Activated CD8-positive, alpha-beta T cell treated with anti-CD3 and anti-CD28 coated beads, Interleukin-2, amount 10 ng/mL, durations not matched to agents 7 days and 5 days (primary cell): ENCODE data around the gene ZBTB1. TPM values are rescaled to one million over a fixed set of nuclear protein-coding genes. Genes with fewer than 3 reads are reported as not detected.
"Not testable (repeated sequence)": the region's sequence is repeated elsewhere in the genome, so short reads cannot be mapped to it uniquely, and the experiment has no call there.

ENCODE experiments used
- ATAC-seq: fragments of 150-1000 bp; cut with Tn5 transposase; one replicate; pipeline ENCODE4 v1.10.0; 2021; ENCODE audit warnings: moderate library complexity
- CTCF ChIA-PET: fragments of 350-600 bp; sonication (Branson Sonifier 250); formaldehyde crosslinking; loops from one replicate; lab custom pipeline; 2021; ENCODE audit warnings: antibody characterized with exemption; lab: Charles Lee
- POLR2A ChIA-PET: fragments of 350-600 bp; sonication (Branson Sonifier 250); formaldehyde crosslinking; loops from one replicate; lab custom pipeline; 2021; ENCODE audit warnings: antibody characterized with exemption; lab: Charles Lee
- DNase-seq: peaks from one replicate; pipeline ENCODE4 v3.0.0-alpha.2; 2020
- H3K27ac Mint-ChIP-seq: one replicate; pipeline ENCODE4 v1.8.0; 2021; ENCODE audit warnings: mild to moderate bottlenecking, mixed read lengths
- H3K27me3 Mint-ChIP-seq: one replicate; pipeline ENCODE4 v1.8.0; 2021; ENCODE audit warnings: low read depth, mixed read lengths
- H3K36me3 Mint-ChIP-seq: one replicate; pipeline ENCODE4 v1.8.0; 2021; ENCODE audit warnings: low read depth, mixed read lengths
- H3K4me1 Mint-ChIP-seq: one replicate; pipeline ENCODE4 v1.8.0; 2021; ENCODE audit warnings: low read depth, mixed read lengths
- H3K4me3 Mint-ChIP-seq: one replicate; pipeline ENCODE4 v1.8.0; 2021; ENCODE audit warnings: mild to moderate bottlenecking, mixed read lengths
- H3K9me3 Mint-ChIP-seq: one replicate; pipeline ENCODE4 v1.8.0; 2022; ENCODE audit warnings: mixed read lengths; ENCODE audit not compliant: insufficient read depth
- total RNA-seq, 2 experiments: library from RNA; stranded (reverse); gene quantifications; one replicate each; pipeline ENCODE4 v1.2.3, GENCODE V29; 2021

ZBTB1 gene
- total RNA-seq, 2 experiments from 2014 or later: 58.3 to 61.7 TPM

DNA sequence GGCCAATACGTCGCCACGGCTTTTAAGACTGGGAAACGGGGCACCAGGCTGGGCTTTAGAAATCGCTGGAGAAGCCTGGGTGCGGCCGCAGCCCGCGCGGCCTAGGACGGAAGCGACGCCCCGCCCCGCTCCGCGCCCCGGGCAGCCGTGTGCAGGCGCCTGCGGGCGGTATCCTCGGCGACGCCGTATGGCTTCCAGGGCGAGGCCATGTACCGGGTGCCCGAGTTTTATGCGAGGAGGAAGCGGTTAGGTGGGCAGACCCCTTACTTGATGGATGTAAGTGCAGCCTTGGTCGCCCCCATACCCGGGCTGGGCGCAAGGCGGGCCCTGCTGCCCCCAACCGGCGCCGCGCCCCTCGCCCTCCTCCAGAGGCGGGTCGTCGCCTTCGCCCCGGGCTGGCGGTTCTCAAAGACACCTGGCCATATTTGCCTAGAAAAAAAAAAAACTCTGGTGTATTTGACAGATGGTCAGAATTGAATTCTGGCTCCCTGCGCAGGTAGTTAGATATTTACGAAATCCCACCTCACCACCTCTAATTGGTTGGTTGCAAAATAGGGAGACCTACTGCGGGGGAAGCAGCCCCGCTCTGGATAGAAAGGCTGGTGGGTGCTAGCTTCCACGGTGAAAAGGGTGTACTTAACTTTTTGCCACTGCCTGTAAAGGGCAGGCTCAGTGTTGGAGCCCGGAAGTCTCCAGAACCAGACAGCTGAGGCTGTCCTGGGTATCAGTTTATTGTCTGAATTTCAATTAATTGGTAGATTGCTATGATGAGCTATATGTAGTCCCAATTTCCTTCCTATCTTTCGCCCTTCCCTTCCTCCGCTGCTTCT lies 45.4 kb downstream of the ZBTB1 start, which contains the start of gene PPP1R36:
PPP1R36 (plus strand) TSS at position 171 of the 830 bp plus-strand sequence; CDS start at position 208, 37 bp downstream.
- peaks cover 14% of the 10 kb centered on the region for H3K4me1 Mint-ChIP-seq
- CTCF ChIA-PET: interaction anchor here (1.2 to 1.5 kb wide), 3 partner anchors 87 to 342 kb away, joined by 3 to 4 read pairs (median 3); no protein-coding TSS in a partner anchor
- DNase-seq: peak; percentile 55
- H3K9me3 Mint-ChIP-seq: no peaks in the 10 kb centered on the region
- POLR2A ChIA-PET: no interaction called here
- H3K36me3 Mint-ChIP-seq: no peaks in the 10 kb centered on the region
- peaks cover 40% of the 10 kb centered on the region for H3K27me3 Mint-ChIP-seq
- peak within 1 kb of the TSS; percentile 45 for H3K27ac Mint-ChIP-seq
- peak within 1 kb of the TSS; percentile 48 for H3K4me3 Mint-ChIP-seq
- ATAC-seq: peak; percentile 97

DNA sequence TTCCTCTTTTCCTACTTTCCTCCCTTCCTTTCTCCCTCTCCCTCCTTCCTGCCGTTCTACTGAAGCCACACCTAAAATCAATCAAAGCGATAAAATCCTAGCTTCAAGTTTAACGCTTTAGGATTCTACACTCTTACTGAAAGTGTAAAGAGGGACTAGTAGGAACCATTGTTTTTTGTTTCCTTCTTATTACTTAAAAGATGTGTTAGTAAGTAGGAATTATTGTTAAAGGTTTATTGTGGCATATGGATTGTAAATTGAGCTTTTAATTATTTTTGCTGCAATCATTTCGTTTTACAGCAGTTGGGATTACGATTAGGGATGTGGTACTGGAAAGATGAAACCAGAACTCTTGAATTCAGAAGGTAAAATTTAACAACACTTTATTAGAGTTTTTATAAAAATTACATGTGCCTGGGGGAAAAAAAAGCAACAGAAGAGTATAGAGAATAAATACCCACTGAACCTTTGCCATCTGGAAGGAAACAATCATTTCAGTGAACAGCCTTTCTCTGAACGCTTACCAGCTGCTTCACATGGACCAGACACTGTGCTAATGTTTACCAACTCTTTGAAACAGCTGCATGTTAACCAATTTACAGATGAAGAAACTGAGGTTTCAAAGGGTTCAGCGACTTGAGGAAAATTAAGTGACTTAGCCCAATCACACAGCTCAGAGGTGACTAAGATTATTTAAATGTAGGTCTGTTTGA lies 46.2 kb downstream of the ZBTB1 start:
- Mint-ChIP-seq H3K27ac (peak overlapping the region; percentile 45), H3K27me3 (peaks cover 46% of the 10 kb centered on the region), H3K9me3 (no peaks in the 10 kb centered on the region), H3K4me1 (peaks cover 14% of the 10 kb centered on the region), H3K36me3 (no peaks in the 10 kb centered on the region), H3K4me3 (peak overlapping the region; percentile 48)
- ChIA-PET CTCF (interaction anchor here (1.2 to 1.5 kb wide), 3 partner anchors 86 to 341 kb away, joined by 3 to 4 read pairs (median 3); no protein-coding TSS in a partner anchor), POLR2A (interaction anchor here (1.2 kb wide), 1 partner anchor 11 kb away, joined by 4 read pairs; the partner anchor contains the start of gene HSPA2)
- ATAC-seq (no peak), DNase-seq (no peak)

DNA sequence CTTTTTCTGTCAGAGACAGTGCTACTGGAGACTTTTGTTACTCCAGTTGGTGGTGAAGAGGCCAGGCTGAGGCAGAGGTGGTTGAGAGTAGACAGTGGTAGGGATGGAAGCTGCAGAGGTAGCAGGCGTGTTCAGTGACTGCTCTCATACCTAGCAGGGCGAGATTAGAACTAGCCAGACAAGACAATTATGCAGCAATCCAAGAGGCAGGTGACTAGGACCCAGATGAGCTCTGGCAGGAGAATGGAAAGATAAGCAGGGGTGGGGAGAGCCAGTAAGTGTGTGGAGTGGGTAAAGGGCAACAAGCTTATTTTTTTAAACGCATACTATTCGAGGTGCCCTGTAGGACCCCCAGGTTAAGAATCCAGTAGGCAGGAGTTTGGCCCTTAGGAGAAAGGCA lies 50.0 kb downstream of the ZBTB1 start:
- POLR2A ChIA-PET: no interaction called here
- Mint-ChIP-seq H3K9me3 (no peaks in the 10 kb centered on the region), H3K4me1 (peaks cover 8% of the 10 kb centered on the region), H3K36me3 (no peaks in the 10 kb centered on the region), H3K27me3 (peaks cover 37% of the 10 kb centered on the region), H3K4me3 (no peak overlapping the region), H3K27ac (no peak overlapping the region)
- CTCF ChIA-PET: interaction anchor here (1.4 to 2.1 kb wide), 3 partner anchors 12 to 44 kb away, joined by 3 to 7 read pairs (median 5); partner anchors contain the start of gene HSPA2
- DNase-seq (no peak), ATAC-seq (no peak)

DNA sequence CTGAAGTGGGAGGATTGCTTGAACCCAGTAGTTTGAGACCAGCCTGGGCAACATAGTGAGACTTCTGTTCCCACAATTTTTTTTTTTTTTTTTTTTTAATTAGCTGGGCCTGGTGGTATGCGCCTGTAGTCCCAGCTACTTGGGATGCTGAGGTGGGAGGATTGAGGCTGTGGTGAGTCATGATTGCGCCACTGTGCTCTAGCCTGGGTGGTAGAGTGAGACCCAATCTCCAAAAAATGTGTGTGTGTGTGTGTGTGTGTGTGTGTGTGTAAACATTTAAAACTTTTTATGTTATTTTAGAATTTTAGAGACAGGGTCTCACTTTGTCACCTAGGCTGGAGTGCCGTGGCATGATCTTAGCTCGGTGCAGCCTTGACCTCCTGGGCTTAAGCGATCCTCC lies 52.0 kb downstream of the ZBTB1 start:
- POLR2A ChIA-PET: interaction anchor here (0.6 kb wide), 1 partner anchor 67 kb away, joined by 3 read pairs; no protein-coding TSS in a partner anchor
- Mint-ChIP-seq H3K9me3 (no peaks in the 10 kb centered on the region), H3K27me3 (peaks cover 24% of the 10 kb centered on the region), H3K27ac (no peak overlapping the region), H3K36me3 (no peaks in the 10 kb centered on the region), H3K4me1 (peaks cover 13% of the 10 kb centered on the region), H3K4me3 (no peak overlapping the region)
- DNase-seq: no peak
- ATAC-seq: no peak
- CTCF ChIA-PET: no interaction called here

DNA sequence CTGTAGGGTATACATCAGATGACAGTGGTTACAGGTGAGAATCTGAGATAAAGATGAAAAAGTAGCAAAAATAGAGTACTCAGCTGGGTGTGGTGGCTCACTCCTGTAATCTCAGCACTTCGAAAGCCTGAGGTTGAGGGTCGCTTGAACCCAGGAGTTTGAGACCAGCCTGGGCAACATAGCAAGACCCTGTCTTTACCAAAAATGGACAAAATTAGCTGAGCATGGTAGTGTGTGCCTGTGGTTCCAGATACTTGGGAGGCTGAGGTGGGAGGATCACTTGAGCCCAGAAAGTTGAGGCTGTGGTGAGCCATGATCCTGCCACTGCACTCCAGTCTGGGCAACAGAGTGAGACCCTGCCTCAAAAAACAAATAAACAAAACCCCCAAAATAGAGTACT lies 53.6 kb downstream of the ZBTB1 start:
- H3K27ac Mint-ChIP-seq, POLR2A ChIA-PET, ATAC-seq, H3K9me3 Mint-ChIP-seq, H3K36me3 Mint-ChIP-seq, DNase-seq, H3K4me3 Mint-ChIP-seq, CTCF ChIA-PET: not testable (repeated sequence)
- Mint-ChIP-seq H3K4me1 (peaks cover 16% of the 10 kb centered on the region), H3K27me3 (peaks cover 14% of the 10 kb centered on the region)

DNA sequence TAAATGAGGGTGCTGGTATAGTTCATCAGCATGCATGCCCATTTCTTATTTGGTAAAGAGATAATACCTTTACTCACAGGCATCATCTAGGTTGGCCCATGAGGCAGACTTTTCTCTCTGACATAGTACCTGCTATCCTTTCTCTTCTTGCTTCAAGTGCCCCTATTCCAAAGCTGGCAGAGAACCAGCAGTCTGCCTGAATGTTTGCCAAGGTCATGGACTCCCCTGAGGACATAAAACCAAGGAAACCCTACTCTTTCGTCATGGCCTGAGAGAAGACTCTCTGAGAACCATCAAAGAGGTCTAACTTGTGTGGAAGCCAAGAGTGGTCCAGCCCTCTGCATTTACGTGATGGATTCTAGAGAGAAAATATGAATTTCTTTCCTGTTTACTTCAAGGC lies 57.1 kb downstream of the ZBTB1 start:
- ATAC-seq (no peak), DNase-seq (no peak)
- Mint-ChIP-seq H3K9me3 (no peaks in the 10 kb centered on the region), H3K36me3 (no peaks in the 10 kb centered on the region), H3K4me1 (peaks cover 16% of the 10 kb centered on the region), H3K27me3 (peaks cover 13% of the 10 kb centered on the region), H3K4me3 (no peak overlapping the region), H3K27ac (no peak overlapping the region)
- ChIA-PET CTCF (interaction anchor here (1.2 kb wide), 1 partner anchor 319 kb away, joined by 3 read pairs; no protein-coding TSS in a partner anchor), POLR2A (no interaction called here)

DNA sequence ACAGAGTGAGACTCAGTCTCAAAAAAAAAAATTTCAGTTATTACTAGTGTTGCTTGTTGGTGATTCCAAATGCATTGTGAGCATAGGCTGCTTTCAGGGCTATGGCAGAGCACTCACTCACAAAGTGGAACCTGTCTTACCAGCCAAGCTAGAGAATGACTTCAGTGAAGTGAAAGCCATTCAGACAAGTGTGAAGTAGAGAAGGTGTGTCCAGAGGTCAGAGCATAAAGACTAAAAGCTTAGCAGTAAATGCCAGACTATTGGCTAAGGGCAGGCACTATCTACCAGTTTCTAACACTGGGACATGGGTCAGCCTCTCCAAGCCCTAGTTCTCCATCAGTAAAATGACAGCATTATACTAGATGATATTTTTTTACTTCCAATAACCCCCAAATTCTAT lies 57.9 kb downstream of the ZBTB1 start:
- Mint-ChIP-seq H3K36me3 (no peaks in the 10 kb centered on the region), H3K27me3 (peaks cover 13% of the 10 kb centered on the region), H3K27ac (no peak overlapping the region), H3K4me1 (peaks cover 16% of the 10 kb centered on the region), H3K9me3 (no peaks in the 10 kb centered on the region), H3K4me3 (no peak overlapping the region)
- DNase-seq: no peak
- no peak for ATAC-seq
- ChIA-PET CTCF (no interaction called here), POLR2A (no interaction called here)

DNA sequence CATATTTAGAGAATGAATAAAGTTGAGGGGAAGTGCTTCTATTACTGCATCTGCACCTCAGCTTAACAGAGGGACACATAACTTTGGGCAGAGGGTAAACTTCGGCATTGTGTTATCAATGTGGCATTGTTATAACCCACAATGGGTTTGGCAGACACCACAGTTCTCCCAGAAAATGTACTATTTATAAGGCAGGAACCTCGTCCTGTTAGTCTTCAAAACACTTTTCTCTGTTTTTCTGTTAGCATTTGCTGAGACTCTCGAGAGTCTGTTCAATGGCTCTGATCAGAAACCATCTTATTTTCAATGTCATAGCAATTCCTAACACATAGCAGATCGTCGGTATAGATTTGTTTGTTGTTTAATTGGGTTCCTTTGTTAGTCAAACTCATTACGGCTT lies 59.1 kb downstream of the ZBTB1 start:
- ChIA-PET POLR2A (no interaction called here), CTCF (no interaction called here)
- ATAC-seq (no peak), DNase-seq (no peak)
- H3K27ac Mint-ChIP-seq: no peak overlapping the region
- H3K27me3 Mint-ChIP-seq: peaks cover 13% of the 10 kb centered on the region
- no peaks in the 10 kb centered on the region for H3K36me3 Mint-ChIP-seq
- H3K4me3 Mint-ChIP-seq: no peak overlapping the region
- peaks cover 16% of the 10 kb centered on the region for H3K4me1 Mint-ChIP-seq
- no peaks in the 10 kb centered on the region for H3K9me3 Mint-ChIP-seq

DNA sequence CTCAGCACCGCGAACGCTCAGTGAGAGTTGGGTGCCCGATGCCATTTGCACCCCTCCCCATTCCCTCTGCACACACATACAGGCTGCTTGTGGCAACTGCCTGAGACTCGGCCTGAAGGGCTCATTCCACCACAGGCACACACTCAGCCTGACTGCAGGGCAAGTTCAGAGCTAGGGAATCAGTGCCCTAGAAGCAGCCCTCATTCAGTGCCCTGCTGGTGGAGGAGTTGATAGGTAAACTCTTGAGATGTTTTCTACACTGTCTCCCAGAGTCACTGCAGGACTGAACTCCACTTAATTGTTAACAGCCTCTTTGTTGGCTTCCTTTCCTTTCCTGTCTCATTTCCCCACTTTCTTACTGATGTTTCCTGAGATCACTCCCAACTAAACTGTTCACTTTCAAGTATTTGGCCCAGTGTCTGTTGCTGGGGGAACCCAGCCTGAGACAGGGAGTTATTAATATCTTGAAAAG lies 62.1 kb downstream of the ZBTB1 start:
- no peaks in the 10 kb centered on the region for H3K36me3 Mint-ChIP-seq
- ATAC-seq (no peak), DNase-seq (no peak)
- peaks cover 13% of the 10 kb centered on the region for H3K27me3 Mint-ChIP-seq
- no peak overlapping the region for H3K4me3 Mint-ChIP-seq
- ChIA-PET CTCF (no interaction called here), POLR2A (interaction anchor here (0.6 kb wide), 1 partner anchor 23 kb away, joined by 3 read pairs; no protein-coding TSS in a partner anchor)
- no peak overlapping the region for H3K27ac Mint-ChIP-seq
- H3K9me3 Mint-ChIP-seq: no peaks in the 10 kb centered on the region
- peaks cover 1% of the 10 kb centered on the region for H3K4me1 Mint-ChIP-seq

DNA sequence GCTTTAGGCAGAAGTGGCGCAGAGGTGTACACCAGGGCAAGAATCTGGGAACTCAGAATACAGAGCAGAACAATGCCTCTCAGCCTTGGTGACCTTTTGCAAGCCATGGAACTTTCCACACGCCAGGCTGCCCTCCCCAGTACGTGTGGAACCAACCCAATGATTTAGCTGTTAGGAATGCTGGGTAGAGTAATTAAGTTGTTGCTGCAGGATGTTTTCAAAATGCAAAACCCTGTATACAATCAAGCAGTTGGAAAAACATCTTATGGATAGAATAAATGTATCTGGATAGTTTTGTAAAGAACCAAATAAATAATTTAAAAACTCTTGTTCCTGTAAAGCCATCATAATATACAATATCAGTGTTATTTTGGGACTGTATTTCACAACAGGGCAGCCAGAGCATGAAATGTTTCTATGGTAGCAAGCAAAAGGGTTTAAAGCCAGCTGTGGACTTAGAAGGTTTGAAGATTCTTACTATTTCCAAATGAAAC lies 64.6 kb downstream of the ZBTB1 start:
- no peak for DNase-seq
- Mint-ChIP-seq H3K27me3 (peaks cover 10% of the 10 kb centered on the region), H3K27ac (no peak overlapping the region), H3K4me1 (no peaks in the 10 kb centered on the region), H3K4me3 (no peak overlapping the region), H3K9me3 (no peaks in the 10 kb centered on the region), H3K36me3 (no peaks in the 10 kb centered on the region)
- POLR2A ChIA-PET: no interaction called here
- ATAC-seq: no peak
- CTCF ChIA-PET: no interaction called here

DNA sequence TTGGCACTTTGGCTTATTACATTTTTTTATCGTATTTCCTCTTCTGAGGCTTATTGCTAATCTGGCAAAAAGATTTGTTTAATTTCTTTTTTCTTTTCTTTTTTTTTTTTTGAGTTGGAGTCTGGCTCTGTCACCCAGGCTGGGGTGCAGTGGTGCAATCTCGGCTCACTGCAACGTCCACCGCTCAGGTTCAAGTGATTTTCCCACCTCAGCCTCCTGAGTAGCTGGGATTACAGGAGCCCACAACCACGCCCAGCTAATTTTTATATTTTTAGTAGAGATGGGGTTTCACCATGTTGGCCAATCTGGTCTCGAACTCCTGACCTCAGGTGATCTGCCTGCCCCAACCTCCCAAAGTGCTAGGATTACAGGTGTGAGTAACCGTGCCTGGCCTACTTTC lies 65.1 kb downstream of the ZBTB1 start:
- DNase-seq, H3K27ac Mint-ChIP-seq, H3K4me1 Mint-ChIP-seq, POLR2A ChIA-PET, ATAC-seq, H3K4me3 Mint-ChIP-seq, H3K27me3 Mint-ChIP-seq, CTCF ChIA-PET, H3K36me3 Mint-ChIP-seq, H3K9me3 Mint-ChIP-seq: not testable (repeated sequence)
